Endodermal cell (in vitro differentiated cells): ENCODE data around the gene SDK2. TPM values are rescaled to one million over a fixed set of nuclear protein-coding genes. Genes with fewer than 3 reads are reported as not detected.

Experiments
- DNase-seq: peaks from one replicate; pipeline ENCODE4 v3.0.0-alpha.2; 2017
- H3K27ac ChIP-seq: 2 replicates; pipeline ENCODE4 v1.5.1; 2013; ENCODE audit warnings: mild to moderate bottlenecking, low read depth, low read length, moderate library complexity
- H3K27me3 ChIP-seq: 2 replicates; pipeline ENCODE4 v1.6.1; 2013; ENCODE audit warnings: mild to moderate bottlenecking, low read length, moderate library complexity; ENCODE audit not compliant: insufficient read depth, control insufficient read depth, poor library complexity, severe bottlenecking
- H3K36me3 ChIP-seq: 2 replicates; pipeline ENCODE4 v1.7.0; 2013; ENCODE audit warnings: mild to moderate bottlenecking, low read length, moderate library complexity; ENCODE audit not compliant: control insufficient read depth, insufficient read depth
- H3K4me1 ChIP-seq: one replicate; pipeline ENCODE4 v1.7.0; 2013; ENCODE audit warnings: low read length; ENCODE audit not compliant: control insufficient read depth, insufficient read depth
- H3K4me3 ChIP-seq: 2 replicates; pipeline ENCODE4 v1.5.1; 2013; ENCODE audit warnings: mild to moderate bottlenecking, low read length, moderate library complexity
- H3K9ac ChIP-seq: 2 replicates; pipeline ENCODE4 v1.6.1; 2013; ENCODE audit warnings: mild to moderate bottlenecking, low read length, moderate library complexity; ENCODE audit not compliant: poor library complexity, severe bottlenecking; ENCODE audit errors: extremely low read depth
- H3K9me3 ChIP-seq: 2 replicates; pipeline ENCODE4 v1.6.1; 2013; ENCODE audit warnings: mild to moderate bottlenecking, low read length, moderate library complexity; ENCODE audit not compliant: control insufficient read depth
- H3K27ac Mint-ChIP-seq: 2 replicates; pipeline ENCODE4 v1.8.0; 2020; ENCODE audit warnings: mixed read lengths
- H3K27me3 Mint-ChIP-seq: 2 replicates; pipeline ENCODE4 v1.8.0; 2021; ENCODE audit warnings: mild to moderate bottlenecking, mixed read lengths; ENCODE audit not compliant: insufficient read depth
- H3K36me3 Mint-ChIP-seq: 2 replicates; pipeline ENCODE4 v1.8.0; 2020; ENCODE audit warnings: low read depth, mixed read lengths
- H3K4me1 Mint-ChIP-seq: 2 replicates; pipeline ENCODE4 v1.8.0; 2020; ENCODE audit warnings: mixed read lengths
- H3K4me3 Mint-ChIP-seq: 2 replicates; pipeline ENCODE4 v1.8.0; 2020; ENCODE audit warnings: mild to moderate bottlenecking, moderate library complexity, mixed read lengths
- H3K9me3 Mint-ChIP-seq: 2 replicates; pipeline ENCODE4 v1.8.0; 2020; ENCODE audit warnings: mild to moderate bottlenecking, mixed read lengths
- WGBS, 2 experiments: methylation state at CpG; one replicate each; pipeline versions ENCODE4 v1.1.5 to v1.1.7; 2013; ENCODE audit warnings: missing lambda C conversion rate in 2 of 2, mixed read lengths in 1 of 2; ENCODE audit not compliant: insufficient coverage in 1 of 2, insufficient read length in 1 of 2; 5-methylcytosine and 5-hydroxymethylcytosine counted together
- total RNA-seq, 2 donors: library from RNA; stranded (reverse); fragmentation: NEBNext Ultra II Directional in 1 of 2; extraction: Animal tissue kit (Norgen Biotek cat#: 25700) in 1 of 2; gene quantifications; 2 replicates in 1 of 2; 3 replicates in 1 of 2; pipeline ENCODE4 v1.2.1, GENCODE V29; 2021
- TF ChIP-seq, protein P1 (sequence below): fragments of 200-600 bp; sonication (generic); conservative IDR thresholded peaks from 2 replicates; pipeline ENCODE4 v1.5.0; 2021; ENCODE audit warnings: antibody characterized with exemption, mild to moderate bottlenecking

The SDK2 gene
- total RNA-seq, 2 donors from 2014 or later = 5.9 to 7.0 TPM

GRCh38 chr17:73293480-73293911, 350.7 kb downstream of the SDK2 start:
- Mint-ChIP-seq H3K9me3 (no peaks in the 10 kb centered on the region), H3K4me3 (no peak overlapping the region), H3K4me1 (peaks cover 21% of the 10 kb centered on the region), H3K36me3 (peaks cover 22% of the 10 kb centered on the region), H3K27ac (peak overlapping the region; percentile 44), H3K27me3 (no peaks in the 10 kb centered on the region)
- Histone ChIP-seq H3K9me3 (no peaks in the 10 kb centered on the region), H3K27me3 (no peaks in the 10 kb centered on the region), H3K36me3 (peaks cover 29% of the 10 kb centered on the region), H3K27ac (no peak overlapping the region), H3K9ac (no peak overlapping the region), H3K4me3 (no peak overlapping the region), H3K4me1 (peaks cover 15% of the 10 kb centered on the region)
- 92 to 94% methylated on average over 6 to 9 of the region's 9 CpGs for WGBS, 2 experiments
- TF ChIP-seq, protein P1, sequence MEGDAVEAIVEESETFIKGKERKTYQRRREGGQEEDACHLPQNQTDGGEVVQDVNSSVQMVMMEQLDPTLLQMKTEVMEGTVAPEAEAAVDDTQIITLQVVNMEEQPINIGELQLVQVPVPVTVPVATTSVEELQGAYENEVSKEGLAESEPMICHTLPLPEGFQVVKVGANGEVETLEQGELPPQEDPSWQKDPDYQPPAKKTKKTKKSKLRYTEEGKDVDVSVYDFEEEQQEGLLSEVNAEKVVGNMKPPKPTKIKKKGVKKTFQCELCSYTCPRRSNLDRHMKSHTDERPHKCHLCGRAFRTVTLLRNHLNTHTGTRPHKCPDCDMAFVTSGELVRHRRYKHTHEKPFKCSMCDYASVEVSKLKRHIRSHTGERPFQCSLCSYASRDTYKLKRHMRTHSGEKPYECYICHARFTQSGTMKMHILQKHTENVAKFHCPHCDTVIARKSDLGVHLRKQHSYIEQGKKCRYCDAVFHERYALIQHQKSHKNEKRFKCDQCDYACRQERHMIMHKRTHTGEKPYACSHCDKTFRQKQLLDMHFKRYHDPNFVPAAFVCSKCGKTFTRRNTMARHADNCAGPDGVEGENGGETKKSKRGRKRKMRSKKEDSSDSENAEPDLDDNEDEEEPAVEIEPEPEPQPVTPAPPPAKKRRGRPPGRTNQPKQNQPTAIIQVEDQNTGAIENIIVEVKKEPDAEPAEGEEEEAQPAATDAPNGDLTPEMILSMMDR = no peak
- no peak for DNase-seq

GRCh38 chr17:73293031-73293430, 351.2 kb downstream of the SDK2 start:
- no peak overlapping the region for H3K4me3 Mint-ChIP-seq

DNA sequence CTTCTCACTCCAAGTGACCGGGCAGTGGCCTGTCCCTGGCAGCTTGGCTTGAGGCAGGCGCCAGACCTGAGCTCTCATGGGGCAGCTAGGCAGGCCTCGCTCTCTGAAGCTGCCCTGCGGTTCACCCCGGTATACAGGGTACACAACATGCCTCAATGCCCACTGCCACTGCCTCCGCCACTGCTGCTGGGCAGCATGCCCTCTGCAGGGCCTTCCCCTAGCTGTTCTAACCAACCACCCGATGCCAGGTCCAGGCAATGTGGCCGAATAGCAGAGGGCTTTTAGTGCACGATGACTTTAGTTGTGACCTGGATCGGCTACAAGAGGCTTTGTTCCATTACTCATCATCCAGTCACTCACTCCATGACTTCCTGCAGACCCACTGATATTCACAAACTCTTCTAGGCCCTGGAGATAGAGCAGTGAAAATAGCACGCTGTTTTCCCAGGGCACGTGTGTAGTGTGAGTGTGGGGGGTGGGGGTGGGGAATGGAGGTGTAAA, 352.2 kb downstream of the SDK2 start:
- H3K4me3 ChIP-seq = no peak overlapping the region
- no peak overlapping the region for H3K27ac Mint-ChIP-seq

More at GRCh38 chr17:73293031-73293430, 351.2 kb downstream of the SDK2 start:
- Mint-ChIP-seq H3K27me3 (no peaks in the 10 kb centered on the region), H3K36me3 (peaks cover 21% of the 10 kb centered on the region), H3K27ac (peak overlapping the region; percentile 56), H3K9me3 (no peaks in the 10 kb centered on the region), H3K4me1 (peaks cover 17% of the 10 kb centered on the region)
- H3K4me3 ChIP-seq = no peak overlapping the region
- 90 to 93% methylated on average over 9 to 11 of the region's 11 CpGs for WGBS, 2 experiments
- no peak for DNase-seq
- TF ChIP-seq, protein P1 = no peak
- peaks cover 27% of the 10 kb centered on the region for H3K36me3 ChIP-seq
- no peak overlapping the region for H3K9ac ChIP-seq
- peaks cover 15% of the 10 kb centered on the region for H3K4me1 ChIP-seq
- no peaks in the 10 kb centered on the region for H3K9me3 ChIP-seq
- no peak overlapping the region for H3K27ac ChIP-seq
- H3K27me3 ChIP-seq = no peaks in the 10 kb centered on the region

More for the DNA sequence above, 352.2 kb downstream of the SDK2 start:
- no peak overlapping the region for H3K4me3 Mint-ChIP-seq
- H3K4me1 ChIP-seq = peaks cover 19% of the 10 kb centered on the region
- no peak overlapping the region for H3K27ac ChIP-seq
- H3K36me3 ChIP-seq = peaks cover 26% of the 10 kb centered on the region
- H3K9me3 ChIP-seq = no peaks in the 10 kb centered on the region
- H3K36me3 Mint-ChIP-seq = peaks cover 19% of the 10 kb centered on the region
- DNase-seq = no peak
- TF ChIP-seq, protein P1 = no peak
- H3K4me1 Mint-ChIP-seq = peaks cover 22% of the 10 kb centered on the region
- no peaks in the 10 kb centered on the region for H3K27me3 Mint-ChIP-seq
- no peaks in the 10 kb centered on the region for H3K9me3 Mint-ChIP-seq
- 93 to 96% methylated on average over 8 to 12 of the region's 12 CpGs for WGBS, 2 experiments
- H3K27me3 ChIP-seq = no peaks in the 10 kb centered on the region
- H3K9ac ChIP-seq = no peak overlapping the region
